CD4-positive, alpha-beta T cell treated with Interleukin-12 subunit alpha and Interleukin-12 subunit beta, for 1 hour (primary cell): Measurements from ENCODE around the gene MYH10.
"Not testable (repeated sequence)": the region's sequence is repeated elsewhere in the genome, so short reads cannot be mapped to it uniquely, and the experiment has no call there.

ENCODE experiments used
- DNase-seq: peaks from one replicate; pipeline ENCODE4 v3.0.0-alpha.2; 2020

Gene MYH10

GRCh38 chr17:8630227-8630801 is at the start of gene MYH10:
Gene MYH10, minus strand, starts transcription at chr17:8630725. Its CDS starts 7,479 bp downstream, at chr17:8623246.
- no peak for DNase-seq

GRCh38 chr17:8679126-8679525 is 48.6 kb upstream of the MYH10 start:
- no peak for DNase-seq

- DNase-seq: no peak
These were observed 44.8 kb upstream of the MYH10 start for GRCh38 chr17:8675306-8675705.

- DNase-seq: no peak
These were observed 44.1 kb upstream of the MYH10 start for GRCh38 chr17:8674344-8675305.

- no peak for DNase-seq
These were observed 43.1 kb upstream of the MYH10 start for GRCh38 chr17:8673612-8674011.

GRCh38 chr17:8672326-8672725 is 41.8 kb upstream of the MYH10 start:
- no peak for DNase-seq

- DNase-seq: no peak
These were observed 39.9 kb upstream of the MYH10 start for GRCh38 chr17:8670421-8670820.

- DNase-seq: no peak
These were observed 37.7 kb upstream of the MYH10 start for GRCh38 chr17:8668176-8668740.

GRCh38 chr17:8667421-8667820 is 36.9 kb upstream of the MYH10 start:
- DNase-seq: no peak

GRCh38 chr17:8665684-8666083 is 35.2 kb upstream of the MYH10 start:
- no peak for DNase-seq

- DNase-seq: no peak
These were observed 34.1 kb upstream of the MYH10 start for GRCh38 chr17:8664456-8665126.

GRCh38 chr17:8662973-8663372 is 32.4 kb upstream of the MYH10 start:
- DNase-seq: no peak

GRCh38 chr17:8662076-8662831 is 31.7 kb upstream of the MYH10 start:
- no peak for DNase-seq

- not testable (repeated sequence) for DNase-seq
These were observed 30.2 kb upstream of the MYH10 start for GRCh38 chr17:8660709-8661108.

- no peak for DNase-seq
These were observed 29.4 kb upstream of the MYH10 start for GRCh38 chr17:8659758-8660410.

GRCh38 chr17:8658810-8659209 is 28.3 kb upstream of the MYH10 start:
- DNase-seq: no peak

GRCh38 chr17:8656693-8657092 is 26.2 kb upstream of the MYH10 start:
- DNase-seq: no peak

GRCh38 chr17:8654822-8655221 is 24.3 kb upstream of the MYH10 start:
- DNase-seq: no peak

- DNase-seq: no peak
These were observed 20.5 kb upstream of the MYH10 start for GRCh38 chr17:8651013-8651412.

- no peak for DNase-seq
These were observed 19.6 kb upstream of the MYH10 start for GRCh38 chr17:8650119-8650499.

GRCh38 chr17:8649157-8650118 is 18.9 kb upstream of the MYH10 start:
- no peak for DNase-seq
